Measurements from ENCODE around the gene ENO1. TPM values are rescaled to one million over a fixed set of nuclear protein-coding genes. Genes with fewer than 3 reads are reported as not detected.
A peak's percentile ranks its signal among the peaks of the same experiment; 100 is the strongest.

ENO1 gene
- total RNA-seq, 1 donor from 2014 or later, result 444 TPM

GRCh38 chr1:8871539-8871935 lies 6.9 kb downstream of the ENO1 start:
- TF ChIP-seq, protein P1, sequence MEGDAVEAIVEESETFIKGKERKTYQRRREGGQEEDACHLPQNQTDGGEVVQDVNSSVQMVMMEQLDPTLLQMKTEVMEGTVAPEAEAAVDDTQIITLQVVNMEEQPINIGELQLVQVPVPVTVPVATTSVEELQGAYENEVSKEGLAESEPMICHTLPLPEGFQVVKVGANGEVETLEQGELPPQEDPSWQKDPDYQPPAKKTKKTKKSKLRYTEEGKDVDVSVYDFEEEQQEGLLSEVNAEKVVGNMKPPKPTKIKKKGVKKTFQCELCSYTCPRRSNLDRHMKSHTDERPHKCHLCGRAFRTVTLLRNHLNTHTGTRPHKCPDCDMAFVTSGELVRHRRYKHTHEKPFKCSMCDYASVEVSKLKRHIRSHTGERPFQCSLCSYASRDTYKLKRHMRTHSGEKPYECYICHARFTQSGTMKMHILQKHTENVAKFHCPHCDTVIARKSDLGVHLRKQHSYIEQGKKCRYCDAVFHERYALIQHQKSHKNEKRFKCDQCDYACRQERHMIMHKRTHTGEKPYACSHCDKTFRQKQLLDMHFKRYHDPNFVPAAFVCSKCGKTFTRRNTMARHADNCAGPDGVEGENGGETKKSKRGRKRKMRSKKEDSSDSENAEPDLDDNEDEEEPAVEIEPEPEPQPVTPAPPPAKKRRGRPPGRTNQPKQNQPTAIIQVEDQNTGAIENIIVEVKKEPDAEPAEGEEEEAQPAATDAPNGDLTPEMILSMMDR (IDR thresholded peaks at IDR 0.05; ENCODE audit: unreplicated experiment), result peak; percentile 56
- H3K36me3 Mint-ChIP-seq (ENCODE audit: insufficient read depth), result peaks cover 38% of the 10 kb centered on the region
- no peaks in the 10 kb centered on the region for H3K9me3 Mint-ChIP-seq (ENCODE audit: low read depth)
- no peaks in the 10 kb centered on the region for H3K27me3 Mint-ChIP-seq
- no peak for DNase-seq (ENCODE audit: low spot score, unreplicated experiment)
- H3K4me1 Mint-ChIP-seq (ENCODE audit: low read depth), result peaks cover 15% of the 10 kb centered on the region
- H3K4me3 Mint-ChIP-seq (ENCODE audit: low read depth), result no peak overlapping the region
- peak overlapping the region; percentile 78 for H3K27ac Mint-ChIP-seq

GRCh38 chr1:8870616-8871538 lies 7.6 kb downstream of the ENO1 start:
- H3K4me3 Mint-ChIP-seq (ENCODE audit: low read depth), result no peak overlapping the region
- peaks cover 11% of the 10 kb centered on the region for H3K4me1 Mint-ChIP-seq (ENCODE audit: low read depth)
- peaks cover 37% of the 10 kb centered on the region for H3K36me3 Mint-ChIP-seq (ENCODE audit: insufficient read depth)
- no peaks in the 10 kb centered on the region for H3K9me3 Mint-ChIP-seq (ENCODE audit: low read depth)
- peak overlapping the region; percentile 78 for H3K27ac Mint-ChIP-seq
- DNase-seq (ENCODE audit: low spot score, unreplicated experiment), result no peak
- TF ChIP-seq, protein P1 (IDR thresholded peaks at IDR 0.05; ENCODE audit: unreplicated experiment), result no peak
- H3K27me3 Mint-ChIP-seq, result no peaks in the 10 kb centered on the region

DNA sequence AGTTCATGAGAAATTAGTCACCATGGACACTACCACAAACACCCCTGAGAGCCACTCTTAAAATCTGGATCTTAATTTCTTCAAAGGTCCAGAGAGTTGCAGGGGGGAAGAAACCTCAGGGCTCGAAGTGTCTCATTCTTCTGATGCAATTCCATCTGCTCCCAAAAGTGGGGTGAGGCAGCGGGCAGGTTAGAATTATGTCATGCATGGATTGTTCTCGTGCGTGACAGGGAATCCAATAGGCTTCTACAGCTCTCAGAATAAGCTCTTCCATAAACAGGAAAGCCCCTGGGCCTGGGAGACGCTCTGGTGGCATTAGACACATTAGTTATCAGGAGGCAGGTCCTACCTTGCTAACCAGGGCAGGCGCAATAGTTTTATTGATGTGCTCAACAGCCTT lies 8.4 kb downstream of the ENO1 start:
- TF ChIP-seq, protein P1 (IDR thresholded peaks at IDR 0.05; ENCODE audit: unreplicated experiment), result no peak
- Mint-ChIP-seq H3K27ac (peak overlapping the region; percentile 39), H3K4me1 (ENCODE audit: low read depth) (peaks cover 6% of the 10 kb centered on the region), H3K4me3 (ENCODE audit: low read depth) (no peak overlapping the region), H3K36me3 (ENCODE audit: insufficient read depth) (peaks cover 32% of the 10 kb centered on the region), H3K9me3 (ENCODE audit: low read depth) (no peaks in the 10 kb centered on the region), H3K27me3 (no peaks in the 10 kb centered on the region)
- DNase-seq (ENCODE audit: low spot score, unreplicated experiment), result no peak

DNA sequence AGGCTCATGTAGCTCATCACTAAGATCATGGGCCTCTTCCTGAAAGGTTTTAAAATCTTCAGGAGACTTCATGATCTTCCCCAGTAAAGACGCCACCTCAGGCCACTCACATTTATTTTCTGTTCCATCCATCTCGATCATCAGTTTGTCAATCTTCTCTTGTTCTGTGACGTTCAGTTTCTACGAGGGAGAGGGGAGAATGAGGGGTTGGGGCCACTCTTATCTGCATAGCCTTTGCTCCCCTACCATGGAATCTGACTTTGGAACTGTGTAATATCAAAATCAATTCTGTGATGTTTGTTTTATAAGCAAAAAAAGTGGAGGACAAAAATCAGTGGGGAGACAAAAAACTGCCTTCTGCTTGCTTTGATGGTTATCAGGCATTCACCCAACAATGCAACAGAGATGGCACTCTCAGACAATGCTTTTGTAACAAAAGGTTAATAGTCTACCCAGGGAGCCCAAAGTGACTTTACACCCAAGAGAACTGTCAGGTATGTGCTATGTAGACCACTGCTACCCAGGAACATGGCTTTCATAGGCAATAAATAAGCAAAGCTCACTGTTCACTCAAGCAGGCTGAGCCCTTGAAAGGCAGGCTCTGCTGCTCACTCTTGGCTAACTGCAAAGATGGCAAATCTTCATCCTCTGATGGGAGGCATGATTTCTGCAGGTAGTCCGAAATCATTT lies 10.5 kb downstream of the ENO1 start:
- Mint-ChIP-seq H3K4me3 (ENCODE audit: low read depth) (no peak overlapping the region), H3K4me1 (ENCODE audit: low read depth) (peaks cover 5% of the 10 kb centered on the region), H3K27ac (peak overlapping the region; percentile 50), H3K36me3 (ENCODE audit: insufficient read depth) (peaks cover 34% of the 10 kb centered on the region), H3K9me3 (ENCODE audit: low read depth) (no peaks in the 10 kb centered on the region), H3K27me3 (no peaks in the 10 kb centered on the region)
- TF ChIP-seq, protein P1 (IDR thresholded peaks at IDR 0.05; ENCODE audit: unreplicated experiment), result no peak
- no peak for DNase-seq (ENCODE audit: low spot score, unreplicated experiment)

DNA sequence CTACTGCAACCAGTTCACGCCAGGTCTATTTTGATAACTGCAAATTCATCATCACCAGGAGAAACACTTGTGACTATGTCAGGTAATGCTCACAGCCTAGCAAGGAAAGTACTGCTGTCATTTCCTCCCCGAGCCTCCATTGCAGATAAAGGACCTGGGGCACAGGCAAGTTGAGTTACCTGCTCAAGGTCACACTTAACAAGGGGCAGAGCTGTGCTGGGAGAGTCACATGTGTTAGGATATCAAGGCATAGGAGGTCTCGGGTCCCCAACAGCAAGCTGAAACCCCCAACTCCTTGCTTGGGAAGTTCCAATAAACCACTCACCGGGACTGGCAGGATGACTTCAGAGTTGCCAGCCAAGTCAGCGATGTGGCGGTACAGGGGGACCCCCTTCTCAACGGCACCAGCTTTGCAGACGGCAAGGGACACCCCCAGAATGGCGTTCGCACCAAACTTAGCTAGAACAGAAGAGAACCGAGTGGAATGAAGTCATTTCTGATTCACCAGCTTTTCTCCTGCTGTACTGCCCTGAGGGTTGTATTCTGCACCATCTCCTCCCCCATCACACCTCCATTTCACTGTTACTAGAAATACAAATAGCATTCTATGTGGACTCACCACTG lies 11.6 kb downstream of the ENO1 start:
- H3K27ac Mint-ChIP-seq, result no peak overlapping the region
- H3K4me1 Mint-ChIP-seq (ENCODE audit: low read depth), result peaks cover 5% of the 10 kb centered on the region
- DNase-seq (ENCODE audit: low spot score, unreplicated experiment), result no peak
- H3K27me3 Mint-ChIP-seq, result no peaks in the 10 kb centered on the region
- peaks cover 38% of the 10 kb centered on the region for H3K36me3 Mint-ChIP-seq (ENCODE audit: insufficient read depth)
- H3K4me3 Mint-ChIP-seq (ENCODE audit: low read depth), result no peak overlapping the region
- TF ChIP-seq, protein P1 (IDR thresholded peaks at IDR 0.05; ENCODE audit: unreplicated experiment), result no peak
- H3K9me3 Mint-ChIP-seq (ENCODE audit: low read depth), result no peaks in the 10 kb centered on the region
